ENCODE results near the gene CDK8.
"Not testable (repeated sequence)": the region's sequence is repeated elsewhere in the genome, so short reads cannot be mapped to it uniquely, and the experiment has no call there.

CDK8 gene
- 12.2 to 17.2 reads per million in 2 donors for total RNA-seq

- DNase-seq: peak; percentile 73 to 97 (median 85)
Measured at GRCh38 chr13:26253787-26254582, at the start of gene CDK8. Gene CDK8 (plus strand): TSS chr13:26254129. CDS start chr13:26254642, 513 bp downstream.

- DNase-seq: no peak
Measured at GRCh38 chr13:26208287-26208686, 45.6 kb upstream of the CDK8 start.

- no peak for DNase-seq
Measured at GRCh38 chr13:26213345-26213744, 40.6 kb upstream of the CDK8 start.

- no peak for DNase-seq
Measured at GRCh38 chr13:26213982-26214381, 39.9 kb upstream of the CDK8 start.

- no peak for DNase-seq
Measured at GRCh38 chr13:26216042-26216441, 37.9 kb upstream of the CDK8 start.

- no peak for DNase-seq
Measured at GRCh38 chr13:26219726-26220125, 34.2 kb upstream of the CDK8 start.

- DNase-seq: peak in 1 of 5 experiments; percentile 5
Measured at GRCh38 chr13:26220575-26220974, 33.4 kb upstream of the CDK8 start.

- DNase-seq: no peak
Measured at GRCh38 chr13:26221399-26221720, 32.6 kb upstream of the CDK8 start.

- peak; percentile 60 to 97 (median 82) for DNase-seq
Measured at GRCh38 chr13:26221721-26222519, 32.0 kb upstream of the CDK8 start, which contains the start of gene RNF6. Gene RNF6 (minus strand): TSS chr13:26222314. CDS start chr13:26219649, 2,665 bp downstream.

- DNase-seq: no peak
Measured at GRCh38 chr13:26222520-26223046, 31.3 kb upstream of the CDK8 start.

GRCh38 chr13:26225896-26226617, 27.9 kb upstream of the CDK8 start:
- DNase-seq: no peak

- no peak for DNase-seq
Measured at GRCh38 chr13:26227166-26227971, 26.6 kb upstream of the CDK8 start.

GRCh38 chr13:26228096-26228495, 25.8 kb upstream of the CDK8 start:
- DNase-seq: no peak

GRCh38 chr13:26229080-26229615, 24.8 kb upstream of the CDK8 start:
- DNase-seq: no peak

- DNase-seq: no peak
Measured at GRCh38 chr13:26230703-26231102, 23.2 kb upstream of the CDK8 start.

- no peak for DNase-seq
Measured at GRCh38 chr13:26236296-26236695, 17.6 kb upstream of the CDK8 start.

GRCh38 chr13:26246154-26246553, 7.8 kb upstream of the CDK8 start:
- no peak for DNase-seq

- no peak for DNase-seq
Measured at GRCh38 chr13:26247011-26247410, 6.9 kb upstream of the CDK8 start.

GRCh38 chr13:26247608-26248007, 6.3 kb upstream of the CDK8 start:
- no peak for DNase-seq

GRCh38 chr13:26249551-26249950, 4.4 kb upstream of the CDK8 start:
- DNase-seq: no peak

- not testable (repeated sequence) for DNase-seq
Measured at GRCh38 chr13:26252006-26252405, 1.9 kb upstream of the CDK8 start.
